GM18951 (cell line): ENCODE measurements around the gene TMEM200B.
"Not testable (repeated sequence)": the region's sequence is repeated elsewhere in the genome, so short reads cannot be mapped to it uniquely, and the experiment has no call there.

Experiments
- POLR2A ChIP-seq: IDR thresholded peaks from 4 replicates; pipeline ENCODE4 v1.6.1; 2011; ENCODE audit warnings: mild to moderate bottlenecking; ENCODE audit not compliant: insufficient read length, insufficient read depth; ENCODE audit errors: extremely low read depth
- in situ Hi-C: fragments of 300-500 bp; cut with MboI; formaldehyde crosslinking; loops from one replicate; pipeline ENCODE4 v1.12.0; 2022; ENCODE audit warnings: low sequenced_read_pairs, mixed read lengths, inconsistent platforms; ENCODE audit not compliant: unreplicated experiment

The TMEM200B gene

GRCh38 chr1:29123053-29123886 is 433 bp downstream of the TMEM200B start:
- in situ Hi-C loops = no loop called here
- no peak for TF ChIP-seq POLR2A

- no peak for TF ChIP-seq POLR2A
- in situ Hi-C loops = no loop called here
Observed at GRCh38 chr1:29122682-29123052, 1.0 kb downstream of the TMEM200B start.

DNA sequence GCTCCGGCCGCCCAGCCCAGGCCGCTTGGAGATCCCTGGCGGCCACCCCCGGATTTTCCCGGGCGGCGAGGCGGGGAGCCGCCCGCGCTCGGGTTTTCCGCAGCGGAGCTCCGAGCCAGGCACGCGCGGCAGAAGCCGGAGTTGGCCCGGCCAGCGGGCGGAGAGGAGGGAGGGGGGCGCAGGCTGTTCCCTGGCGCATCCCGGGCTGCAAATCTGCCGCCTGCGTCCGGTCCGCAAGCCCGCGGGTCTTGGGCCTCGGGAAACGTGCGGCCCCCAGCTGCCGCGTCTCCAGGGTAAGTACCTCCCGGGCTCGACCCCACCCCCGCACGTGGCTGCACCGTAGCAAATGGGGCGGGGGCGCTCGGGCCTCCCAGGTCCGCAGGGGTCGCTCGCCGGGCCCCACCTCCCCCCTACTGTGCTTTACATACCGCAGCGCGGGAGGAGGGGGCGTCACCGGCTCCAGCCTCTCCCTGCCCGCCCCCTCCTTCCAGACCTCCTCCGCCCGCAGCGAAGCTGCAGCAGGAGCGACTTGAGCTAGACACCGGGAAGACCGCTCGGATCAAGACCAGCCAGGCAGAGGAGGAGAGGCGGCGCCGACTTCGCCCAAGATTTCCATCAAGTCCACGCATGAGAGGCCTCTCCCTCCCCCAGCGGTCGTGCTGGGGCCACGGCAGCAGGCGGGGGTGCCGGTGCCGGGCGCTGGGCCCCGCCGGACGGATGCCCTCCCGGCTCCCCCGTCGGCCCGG is 1.6 kb downstream of the TMEM200B start:
- no peak for TF ChIP-seq POLR2A
- in situ Hi-C loops = no loop called here

DNA sequence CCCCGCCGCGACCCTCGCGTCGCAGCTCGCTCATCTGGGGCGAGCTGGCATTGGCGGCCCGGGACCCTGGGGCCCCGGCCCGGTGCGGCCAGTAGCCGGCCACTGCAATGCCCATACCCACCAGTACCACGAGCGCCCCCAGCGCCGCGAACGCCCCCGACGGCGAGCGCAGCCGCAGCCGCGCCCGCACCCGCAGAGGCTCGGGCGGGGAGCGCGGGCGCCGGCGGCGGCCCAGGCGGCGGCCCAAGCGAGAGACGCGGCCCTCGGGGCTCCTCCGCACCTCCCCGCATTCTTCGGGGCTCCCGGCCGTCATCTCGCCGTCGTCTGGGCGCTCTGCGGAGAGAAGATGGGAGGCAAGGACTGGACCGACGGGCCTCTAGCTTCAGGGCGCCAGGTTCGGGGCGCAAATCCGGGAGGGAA is 2.2 kb downstream of the TMEM200B start:
- in situ Hi-C loops = no loop called here
- no peak for TF ChIP-seq POLR2A

DNA sequence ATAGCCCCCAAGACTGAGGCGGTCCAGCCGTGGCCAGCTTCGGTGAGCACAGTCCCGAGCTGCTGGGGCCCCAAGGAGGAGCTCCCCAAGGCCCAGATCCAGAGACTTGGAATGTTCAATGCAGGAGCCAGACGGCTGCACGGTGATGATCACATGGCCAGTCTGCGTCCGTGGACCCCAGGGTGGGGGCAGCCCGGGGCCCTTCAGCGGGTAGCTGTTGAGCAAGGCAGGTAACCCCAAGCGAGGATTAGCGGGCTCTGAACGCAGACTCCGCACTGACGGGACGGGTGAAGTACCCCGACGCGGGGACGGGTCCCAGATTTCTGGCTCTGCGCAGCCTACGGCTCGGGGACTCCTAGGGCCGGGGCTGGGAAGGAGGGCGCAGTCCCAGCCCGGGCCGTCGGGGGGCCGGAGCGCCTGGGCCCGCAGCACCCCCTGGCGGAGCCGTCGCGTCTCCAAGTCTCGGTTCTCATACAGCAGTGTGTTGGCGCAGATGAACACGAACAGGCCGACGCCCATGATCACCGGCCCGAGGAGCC is 2.7 kb downstream of the TMEM200B start:
- no peak for TF ChIP-seq POLR2A
- in situ Hi-C loops = no loop called here

GRCh38 chr1:29120367-29120766 is 3.3 kb downstream of the TMEM200B start:
- in situ Hi-C loops = no loop called here

DNA sequence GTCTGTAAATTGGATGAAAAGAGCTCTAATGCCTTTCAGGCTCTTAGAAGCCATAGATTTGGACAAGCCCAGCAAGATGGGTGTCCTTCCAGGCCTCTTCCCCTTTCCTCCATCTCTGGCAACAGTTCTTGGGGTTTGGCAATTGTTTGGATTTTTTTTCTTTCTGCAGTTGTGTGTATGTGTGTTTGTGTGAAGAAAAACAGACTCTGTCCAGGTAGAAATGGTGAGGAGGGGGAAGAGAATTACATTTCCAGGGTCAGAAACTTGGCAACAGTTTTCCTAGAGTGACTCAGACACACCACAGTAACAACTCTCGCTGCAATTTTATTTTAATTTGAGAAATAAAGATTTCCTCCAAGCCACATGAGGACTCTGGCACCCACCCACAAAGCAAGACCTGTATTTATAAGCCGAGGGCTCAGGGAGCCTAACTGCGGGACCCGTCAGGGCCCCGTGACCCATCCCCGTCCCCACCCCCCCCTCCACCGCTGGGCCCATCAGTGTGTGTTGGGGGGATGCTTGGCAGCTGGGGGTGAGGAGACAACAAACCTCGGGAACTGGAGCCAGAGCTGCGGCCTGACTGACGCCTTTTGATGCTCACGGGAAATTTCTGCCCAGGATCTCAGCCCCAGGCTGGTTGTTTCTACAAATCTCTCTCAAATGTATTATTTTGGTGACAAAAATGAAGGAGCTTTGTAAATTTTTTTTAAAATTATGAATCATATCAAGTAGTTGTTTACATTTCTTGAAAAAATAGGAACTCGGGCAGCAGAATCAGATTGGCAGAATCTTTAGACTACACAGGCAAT is 4.4 kb downstream of the TMEM200B start:
- in situ Hi-C loops = no loop called here
- no peak for TF ChIP-seq POLR2A

More at GRCh38 chr1:29120367-29120766, 3.3 kb downstream of the TMEM200B start:
- no peak for TF ChIP-seq POLR2A

DNA sequence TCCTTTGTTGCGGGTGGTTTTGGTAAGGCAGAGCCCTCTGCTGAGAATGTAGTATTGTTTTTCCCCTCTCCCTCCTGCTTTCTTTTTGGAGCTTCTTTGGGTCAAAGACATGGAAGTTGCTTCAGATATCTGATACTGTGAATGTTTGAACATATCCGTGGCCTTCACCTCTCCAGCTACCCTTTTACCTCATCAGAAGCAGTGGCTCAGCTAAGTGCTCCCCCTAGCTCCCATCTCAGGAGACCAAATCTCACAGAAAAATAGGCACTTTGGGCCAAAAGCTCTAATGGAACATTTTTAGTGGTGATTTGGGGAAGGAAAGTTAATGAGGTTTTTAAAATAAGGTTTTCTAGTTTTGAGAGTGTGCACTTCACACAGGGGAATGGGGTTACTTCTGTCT is 6.3 kb downstream of the TMEM200B start:
- in situ Hi-C loops = no loop called here
- TF ChIP-seq POLR2A = no peak

DNA sequence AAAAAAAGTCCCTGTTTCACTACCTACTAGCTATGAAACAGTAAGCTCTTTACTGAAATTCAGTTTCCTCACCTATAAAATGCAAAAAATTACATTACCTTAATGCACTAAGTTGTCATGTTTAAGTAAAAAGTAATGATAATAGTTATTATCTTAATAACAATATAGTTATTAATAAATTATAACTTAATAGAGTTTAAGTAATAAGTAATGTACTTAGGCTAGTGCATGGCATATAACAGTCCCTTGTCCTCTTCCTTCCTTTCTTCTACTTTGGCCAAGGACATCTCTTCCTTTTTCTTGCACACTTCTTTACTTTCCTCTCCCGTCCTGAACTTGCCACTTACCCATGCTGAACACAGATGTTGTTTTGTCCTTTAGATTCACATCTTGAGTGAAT is 9.0 kb downstream of the TMEM200B start:
- TF ChIP-seq POLR2A = no peak
- in situ Hi-C loops = no loop called here

DNA sequence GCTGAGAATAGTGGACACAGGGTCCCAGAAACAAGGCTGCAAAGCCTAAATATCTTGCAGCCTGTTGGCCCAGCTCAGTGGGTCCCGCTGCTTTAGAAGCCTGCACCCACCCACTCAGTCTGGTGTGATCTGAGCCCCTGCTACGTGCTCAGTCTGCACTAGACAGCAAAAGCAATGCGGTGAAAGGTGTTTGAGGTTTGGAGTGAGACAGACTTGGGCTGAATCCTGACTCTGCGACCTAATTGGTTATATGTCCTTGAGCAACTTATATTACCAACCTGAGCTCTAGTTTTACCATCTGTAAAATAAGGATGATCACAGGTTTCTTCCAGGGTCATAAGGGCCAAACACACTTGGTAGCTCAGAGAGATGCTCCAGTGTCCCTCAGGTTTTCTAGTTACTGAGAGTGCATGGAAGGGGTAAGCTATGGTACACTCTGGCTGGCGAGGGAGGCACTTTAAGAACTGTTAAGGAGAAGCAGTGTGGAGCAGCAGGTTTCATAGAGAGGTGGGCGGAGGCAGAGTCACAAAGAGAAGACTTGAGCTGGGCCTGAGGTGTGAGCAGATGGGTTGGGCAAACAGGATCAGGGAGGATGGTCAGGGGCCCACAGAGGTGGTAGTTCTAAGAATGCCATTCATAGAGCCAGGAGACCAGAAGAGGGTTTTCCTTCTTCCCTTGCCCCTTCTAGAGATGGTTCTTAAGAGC is 10.1 kb downstream of the TMEM200B start:
- TF ChIP-seq POLR2A = no peak
- in situ Hi-C loops = no loop called here

DNA sequence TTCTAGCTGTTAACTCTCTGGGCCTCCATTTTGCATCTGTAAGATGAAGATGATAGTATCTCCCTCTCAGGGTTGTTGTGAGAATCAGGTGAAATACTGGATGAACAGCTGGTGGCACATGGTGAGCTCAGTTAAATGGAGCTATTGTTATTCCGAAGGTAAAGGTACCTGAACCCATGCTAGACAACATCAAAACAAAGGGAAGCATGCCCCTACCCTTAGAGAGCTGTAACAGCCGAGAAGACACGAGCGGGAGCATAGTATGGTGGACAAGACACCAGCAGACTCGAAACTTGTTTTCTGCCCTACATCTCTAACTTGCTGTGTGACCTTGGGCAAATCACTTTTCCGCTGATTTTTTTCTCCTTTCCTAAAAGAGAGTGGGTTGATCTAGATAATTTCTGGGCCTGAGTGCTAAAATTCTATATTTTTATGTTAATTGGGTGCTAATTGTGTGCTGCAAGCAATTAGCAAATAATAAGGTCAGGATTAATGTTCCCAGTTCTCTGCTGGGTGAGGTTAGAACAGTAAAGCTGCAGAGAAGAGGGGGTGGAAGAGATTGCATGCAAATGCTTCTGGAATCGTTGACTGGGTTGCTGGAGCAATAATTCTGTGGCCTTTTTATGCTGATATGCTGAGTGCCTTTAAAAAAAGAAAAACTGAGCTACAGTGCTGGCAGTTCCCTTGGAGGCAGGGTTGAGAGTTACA is 10.8 kb downstream of the TMEM200B start:
- no peak for TF ChIP-seq POLR2A
- in situ Hi-C loops = no loop called here

DNA sequence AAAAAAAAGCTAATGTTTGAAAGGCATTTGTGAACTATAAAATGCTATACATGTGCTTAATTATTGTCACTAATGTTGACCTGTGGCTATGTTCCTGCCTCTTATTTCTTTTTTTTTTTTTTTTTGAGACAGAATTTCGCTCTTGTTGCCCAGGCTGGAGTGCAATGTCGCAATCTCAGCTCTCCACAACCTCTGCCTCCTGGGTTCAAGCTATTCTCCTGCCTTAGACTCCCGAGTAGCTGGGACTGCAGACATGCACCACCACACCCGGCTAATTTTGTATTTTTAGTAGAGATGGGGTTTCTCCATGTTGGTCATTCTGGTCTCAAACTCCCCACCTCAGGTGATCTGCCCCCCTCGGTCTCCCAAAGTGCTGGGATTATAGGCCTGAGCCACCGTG is 15.7 kb downstream of the TMEM200B start:
- in situ Hi-C loops = not testable (repeated sequence)
